ENCODE data around the gene HDAC1. TPM values are rescaled to one million over a fixed set of nuclear protein-coding genes. Genes with fewer than 3 reads are reported as not detected.

HDAC1 gene
- total and polyA plus RNA-seq, 2 of the 13 experiments (the other 11 are each of a cell fraction or from before 2014, with no cell fraction given) = 93.5 to 189 TPM

GRCh38 chr1:32321712-32322291 is 29.9 kb downstream of the HDAC1 start (continued):
- TF ChIP-seq ARID4A (CRISPR knock-in tag; IDR thresholded peaks at IDR 0.05; ENCODE audit: borderline replicate concordance) (peak; percentile 47; the same call in 1 of the 2 replicates), ZFP37 (CRISPR knock-in tag; IDR thresholded peaks at IDR 0.05; ENCODE audit: borderline replicate concordance) (0 out of 2 replicates have a peak, but pooled peaks have one; percentile 73), GFI1 (CRISPR knock-in tag; IDR thresholded peaks at IDR 0.05; ENCODE audit: borderline replicate concordance) (peak; percentile 76), ZNF234 (CRISPR knock-in tag; conservative IDR thresholded peaks at IDR 0.05) (no peak), ZKSCAN5 (CRISPR knock-in tag; IDR thresholded peaks at IDR 0.05) (peak; percentile 66; the same call in 1 of the 2 replicates), PLSCR1 (CRISPR knock-in tag; IDR thresholded peaks at IDR 0.05; ENCODE audit: borderline replicate concordance) (no peak), ELF4 (CRISPR knock-in tag; IDR thresholded peaks at IDR 0.05; ENCODE audit: borderline replicate concordance) (peak; percentile 58; the same call in 1 of the 2 replicates), ZNF609 (CRISPR knock-in tag; IDR thresholded peaks at IDR 0.05; ENCODE audit: borderline replicate concordance) (peak; percentile 63; the same call in 1 of the 2 replicates), NFE2L1 (CRISPR knock-in tag; IDR thresholded peaks at IDR 0.05; ENCODE audit: borderline replicate concordance) (no peak), ZKSCAN1 (IDR thresholded peaks at IDR 0.05; ENCODE audit: low read length) (no peak), TOPORS (CRISPR knock-in tag; IDR thresholded peaks at IDR 0.05) (0 out of 2 replicates have a peak, but pooled peaks have one; percentile 20), CREB3 (CRISPR knock-in tag; IDR thresholded peaks at IDR 0.05) (no peak), ZSCAN22 (CRISPR knock-in tag; IDR thresholded peaks at IDR 0.05) (no peak), ZFP62 (CRISPR knock-in tag; IDR thresholded peaks at IDR 0.05) (no peak), SCMH1 (CRISPR knock-in tag; IDR thresholded peaks at IDR 0.05; ENCODE audit: borderline replicate concordance) (no peak), ASH2L (IDR thresholded peaks at IDR 0.05; ENCODE audit: insufficient read length, low read depth, low read length) (peak; percentile 74), ZNF160 (CRISPR knock-in tag; IDR thresholded peaks at IDR 0.05) (no peak), ZNF550 (CRISPR knock-in tag; IDR thresholded peaks at IDR 0.05; ENCODE audit: borderline replicate concordance) (no peak)

All from HepG2 (cell line).